HEK293T (cell line): ENCODE measurements around the gene YARS1.
"Not testable (repeated sequence)": the region's sequence is repeated elsewhere in the genome, so short reads cannot be mapped to it uniquely, and the experiment has no call there.

Experiments used
- CTCF ChIA-PET: fragments of 350-600 bp; formaldehyde crosslinking; extraction: SDS; loops from one replicate; lab custom pipeline; 2021; ENCODE audit warnings: antibody characterized with exemption, inconsistent platforms; lab: Yijun Ruan, JAX
- POLR2A ChIA-PET: fragments of 350-600 bp; formaldehyde crosslinking; extraction: SDS; loops from one replicate; lab custom pipeline; 2020; ENCODE audit warnings: antibody characterized with exemption, inconsistent platforms; lab: Yijun Ruan, JAX
- DNase-seq: peaks from one replicate; pipeline ENCODE4 v3.0.0; 2012; ENCODE audit warnings: mixed read lengths; ENCODE audit errors: extremely low spot score
- ARNT ChIP-seq: fragments of 450-650 bp; IDR thresholded peaks from 2 replicates; pipeline ENCODE4 v1.6.1; 2017; ENCODE audit warnings: mild to moderate bottlenecking
- BHLHE40 ChIP-seq: fragments of 450-650 bp; IDR thresholded peaks from 2 replicates; pipeline ENCODE4 v1.6.1; 2016; ENCODE audit warnings: mild to moderate bottlenecking, moderate library complexity, borderline replicate concordance
- CTBP1 ChIP-seq: fragments of 450-650 bp; IDR thresholded peaks from 2 replicates; pipeline ENCODE4 v1.6.1; 2016; ENCODE audit warnings: borderline replicate concordance
- ELF4 ChIP-seq: fragments of 450-650 bp; IDR thresholded peaks from 2 replicates; pipeline ENCODE4 v1.6.1; 2017; ENCODE audit warnings: antibody characterized with exemption
- FOXA1 ChIP-seq: fragments of 450-650 bp; IDR thresholded peaks from 2 replicates; pipeline ENCODE4 v1.6.1; 2016; ENCODE audit warnings: mild to moderate bottlenecking
- FOXK2 ChIP-seq: fragments of 450-650 bp; IDR thresholded peaks from 2 replicates; pipeline ENCODE4 v1.6.1; 2016; ENCODE audit warnings: mild to moderate bottlenecking
- FOXM1 ChIP-seq: fragments of 450-650 bp; IDR thresholded peaks from 2 replicates; pipeline ENCODE4 v1.6.1; 2017; ENCODE audit warnings: mild to moderate bottlenecking, borderline replicate concordance
- HDGF ChIP-seq: fragments of 450-650 bp; IDR thresholded peaks from 2 replicates; pipeline ENCODE4 v1.6.1; 2017; ENCODE audit warnings: antibody characterized with exemption, borderline replicate concordance
- L3MBTL2 ChIP-seq: fragments of 450-650 bp; conservative IDR thresholded peaks from 2 replicates; pipeline ENCODE4 v1.6.1; 2016; ENCODE audit warnings: mild to moderate bottlenecking
- LEF1 ChIP-seq: fragments of 450-650 bp; IDR thresholded peaks from 2 replicates; pipeline ENCODE4 v1.6.1; 2017; ENCODE audit warnings: mild to moderate bottlenecking, borderline replicate concordance
- NFRKB ChIP-seq: fragments of 450-650 bp; IDR thresholded peaks from 2 replicates; pipeline ENCODE4 v1.6.1; 2016; ENCODE audit warnings: mild to moderate bottlenecking, moderate library complexity
- SP1 ChIP-seq: fragments of 450-650 bp; IDR thresholded peaks from 2 replicates; pipeline ENCODE4 v1.6.1; 2017
- SUZ12 ChIP-seq: fragments of 450-650 bp; IDR thresholded peaks from 2 replicates; pipeline ENCODE4 v1.6.1; 2016; ENCODE audit warnings: mild to moderate bottlenecking
- TARDBP ChIP-seq: fragments of 450-650 bp; IDR thresholded peaks from 2 replicates; pipeline ENCODE4 v1.6.1; 2016
- ZNF384 ChIP-seq: fragments of 450-650 bp; IDR thresholded peaks from 2 replicates; pipeline ENCODE4 v1.6.1; 2016
- TF ChIP-seq, protein P1 (sequence below): fragments of 450-650 bp; IDR thresholded peaks from 2 replicates; pipeline ENCODE4 v1.6.1; 2016

YARS1 gene

DNA sequence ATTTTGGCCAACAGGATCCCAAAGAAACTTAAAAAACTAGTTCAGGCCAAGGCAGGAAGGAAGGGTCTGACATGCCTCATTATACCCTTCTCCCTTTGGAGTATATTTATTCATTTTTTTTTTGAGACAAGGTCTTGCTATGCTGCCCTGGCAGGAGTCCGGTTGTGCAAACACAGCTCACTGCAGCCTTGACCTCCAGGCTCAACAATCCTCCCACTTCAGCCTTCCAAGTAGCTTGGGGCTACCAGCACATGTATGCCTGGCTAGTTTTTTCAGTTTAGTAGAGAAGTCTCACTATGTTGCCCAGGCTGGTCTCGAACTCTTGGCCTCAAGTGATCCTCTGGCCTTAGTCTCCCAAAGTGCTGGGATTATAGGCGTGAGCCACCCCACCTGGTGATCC is 5.2 kb downstream of the YARS1 start:
- no peak for DNase-seq
- POLR2A ChIA-PET = no interaction called here
- CTCF ChIA-PET = no interaction called here
- TF ChIP-seq FOXM1 (no peak), HDGF (no peak), ZNF384 (no peak), ARNT (no peak)

DNA sequence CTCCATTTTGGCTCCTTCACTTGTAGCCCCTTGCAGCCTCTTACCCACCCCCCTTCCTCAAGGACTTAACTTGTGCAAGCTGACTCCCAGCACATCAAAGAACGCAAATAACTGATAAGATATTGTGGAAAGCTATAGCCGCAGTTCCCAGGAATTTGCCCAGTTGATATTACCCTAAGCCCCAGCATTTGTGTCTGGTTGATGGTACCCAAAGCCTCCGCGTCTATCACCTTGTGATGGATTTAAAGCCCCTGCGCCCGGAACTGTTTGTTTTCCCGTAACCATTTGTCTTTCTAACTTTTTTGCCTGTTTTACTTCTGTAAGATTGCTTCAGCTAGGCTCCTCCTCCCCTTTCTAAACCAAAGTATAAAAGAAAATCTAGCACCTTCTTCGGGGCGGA is 5.9 kb downstream of the YARS1 start:
- ChIA-PET POLR2A (no interaction called here), CTCF (no interaction called here)
- no peak for TF ChIP-seq CTBP1
- TF ChIP-seq FOXA1 = no peak
- no peak for TF ChIP-seq FOXK2
- no peak for TF ChIP-seq ZNF384
- no peak for TF ChIP-seq BHLHE40
- no peak for DNase-seq

DNA sequence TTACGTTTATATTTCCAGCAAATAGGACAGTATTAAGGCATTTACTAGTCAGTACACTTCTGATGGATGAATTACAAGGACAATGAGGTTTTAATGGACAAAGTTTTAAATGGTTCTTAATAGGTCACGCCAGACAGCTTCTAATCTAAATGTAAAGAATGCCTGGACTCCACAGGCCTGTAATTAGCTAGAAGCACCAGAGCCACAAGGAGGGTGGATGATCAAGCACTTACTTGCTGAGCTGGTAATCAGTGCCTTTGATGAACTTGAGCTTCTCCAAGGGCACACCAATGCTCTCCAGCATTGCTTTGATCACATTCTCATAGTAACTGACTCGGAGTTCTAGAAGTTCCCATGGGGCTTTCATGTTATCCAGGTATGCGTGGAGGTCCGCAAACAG is 6.8 kb downstream of the YARS1 start:
- TF ChIP-seq HDGF = no peak
- no peak for TF ChIP-seq L3MBTL2
- no peak for TF ChIP-seq FOXM1
- no peak for TF ChIP-seq TARDBP
- TF ChIP-seq SP1 = no peak
- no peak for TF ChIP-seq FOXK2
- no peak for TF ChIP-seq ZNF384
- TF ChIP-seq CTBP1 = no peak
- TF ChIP-seq, protein P1, sequence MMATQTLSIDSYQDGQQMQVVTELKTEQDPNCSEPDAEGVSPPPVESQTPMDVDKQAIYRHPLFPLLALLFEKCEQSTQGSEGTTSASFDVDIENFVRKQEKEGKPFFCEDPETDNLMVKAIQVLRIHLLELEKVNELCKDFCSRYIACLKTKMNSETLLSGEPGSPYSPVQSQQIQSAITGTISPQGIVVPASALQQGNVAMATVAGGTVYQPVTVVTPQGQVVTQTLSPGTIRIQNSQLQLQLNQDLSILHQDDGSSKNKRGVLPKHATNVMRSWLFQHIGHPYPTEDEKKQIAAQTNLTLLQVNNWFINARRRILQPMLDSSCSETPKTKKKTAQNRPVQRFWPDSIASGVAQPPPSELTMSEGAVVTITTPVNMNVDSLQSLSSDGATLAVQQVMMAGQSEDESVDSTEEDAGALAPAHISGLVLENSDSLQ = no peak
- no peak for TF ChIP-seq ARNT
- TF ChIP-seq BHLHE40 = no peak
- TF ChIP-seq ELF4 = no peak
- no peak for TF ChIP-seq LEF1
- TF ChIP-seq NFRKB = no peak
- no peak for TF ChIP-seq SUZ12
- TF ChIP-seq FOXA1 = no peak
- POLR2A ChIA-PET = interaction anchor here (0.9 kb wide), 1 partner anchor 159 kb away, joined by 3 read pairs; the partner anchor contains the start of gene RBBP4
- CTCF ChIA-PET = no interaction called here

DNA sequence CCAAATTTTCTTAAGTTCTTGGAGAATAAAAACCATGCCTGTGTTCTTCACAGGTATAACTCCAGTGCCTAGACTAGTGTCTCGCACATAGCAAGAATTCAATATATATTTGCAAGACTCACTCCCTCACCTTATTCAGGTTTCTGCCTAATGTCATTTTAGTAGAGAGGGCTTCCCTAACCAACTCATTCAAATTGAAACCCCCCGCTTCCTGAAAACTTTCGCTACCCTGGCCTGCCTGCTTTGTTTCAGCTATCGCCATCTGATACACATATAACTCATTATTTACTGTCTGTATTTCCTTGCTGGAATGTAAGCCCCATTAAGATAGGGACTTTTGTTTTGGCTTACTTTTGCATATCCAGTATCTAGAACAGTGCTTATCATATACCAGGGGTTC is 8.6 kb downstream of the YARS1 start:
- DNase-seq = no peak

More for the DNA sequence above, 6.8 kb downstream of the YARS1 start:
- DNase-seq = no peak

DNA sequence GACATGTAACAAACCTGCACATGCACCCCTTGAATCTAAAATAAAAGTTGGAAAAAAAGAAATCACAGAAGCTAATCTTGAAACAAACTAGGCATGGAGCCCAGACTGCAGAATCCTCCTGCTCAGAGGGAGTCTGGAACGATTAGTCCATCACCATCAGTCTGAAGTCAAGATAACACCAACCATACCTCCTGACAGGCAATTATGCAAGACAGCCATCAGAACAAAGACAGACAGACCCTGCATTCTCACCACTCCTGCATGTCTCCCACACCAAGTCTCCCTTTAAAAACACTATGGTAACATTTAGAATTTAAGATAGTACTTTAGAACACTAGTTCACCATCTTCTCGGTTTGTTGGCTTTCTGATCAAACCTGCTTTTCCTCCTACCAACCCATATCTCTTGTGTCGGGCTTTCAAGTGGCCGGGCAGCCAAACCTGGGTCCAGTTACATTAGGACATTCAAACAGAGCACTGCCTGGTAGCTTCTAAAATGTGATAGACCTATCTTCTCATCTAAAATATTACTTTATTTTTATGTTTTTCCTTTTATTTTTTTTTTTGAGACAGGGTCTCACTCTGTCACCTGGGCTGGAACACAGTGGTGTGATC is 10.1 kb downstream of the YARS1 start:
- no peak for DNase-seq
- ChIA-PET CTCF (no interaction called here), POLR2A (no interaction called here)
- TF ChIP-seq FOXA1 (no peak), LEF1 (no peak), TARDBP (no peak), SUZ12 (no peak), ZNF384 (no peak), ELF4 (no peak), CTBP1 (no peak), FOXK2 (no peak), NFRKB (no peak), FOXM1 (no peak), L3MBTL2 (no peak), SP1 (no peak), ARNT (no peak), BHLHE40 (no peak), HDGF (no peak)
- TF ChIP-seq, protein P1 = no peak

More for the DNA sequence above, 8.6 kb downstream of the YARS1 start:
- ChIA-PET POLR2A (no interaction called here), CTCF (no interaction called here)
- TF ChIP-seq FOXM1 (no peak), NFRKB (no peak), FOXA1 (no peak), FOXK2 (no peak), BHLHE40 (no peak), TARDBP (no peak), LEF1 (no peak), SUZ12 (no peak), ELF4 (no peak), ARNT (no peak), SP1 (no peak), CTBP1 (no peak), L3MBTL2 (no peak), HDGF (no peak), ZNF384 (no peak)
- TF ChIP-seq, protein P1 = no peak

DNA sequence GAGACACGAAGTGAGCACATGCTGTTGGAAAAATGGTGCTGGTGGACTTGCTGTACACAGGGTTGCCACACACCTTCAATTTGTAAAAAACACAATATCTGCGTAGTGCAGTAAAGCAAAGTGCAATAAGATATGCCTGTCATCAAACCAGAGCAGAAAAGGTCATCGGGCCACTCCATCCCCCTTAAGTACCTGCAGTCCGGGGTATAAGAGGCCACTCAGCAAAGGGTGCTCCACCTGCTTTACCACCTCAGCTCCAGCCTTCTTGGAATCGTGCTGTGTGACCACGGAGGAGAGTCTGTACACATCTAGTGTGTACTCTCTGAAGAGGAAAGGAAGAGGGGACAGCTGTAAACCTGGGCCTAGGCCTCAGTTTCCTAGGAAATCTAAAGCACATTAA is 10.9 kb downstream of the YARS1 start:
- CTCF ChIA-PET = no interaction called here
- POLR2A ChIA-PET = no interaction called here
- TF ChIP-seq FOXM1 = no peak
- no peak for TF ChIP-seq SUZ12
- no peak for DNase-seq

DNA sequence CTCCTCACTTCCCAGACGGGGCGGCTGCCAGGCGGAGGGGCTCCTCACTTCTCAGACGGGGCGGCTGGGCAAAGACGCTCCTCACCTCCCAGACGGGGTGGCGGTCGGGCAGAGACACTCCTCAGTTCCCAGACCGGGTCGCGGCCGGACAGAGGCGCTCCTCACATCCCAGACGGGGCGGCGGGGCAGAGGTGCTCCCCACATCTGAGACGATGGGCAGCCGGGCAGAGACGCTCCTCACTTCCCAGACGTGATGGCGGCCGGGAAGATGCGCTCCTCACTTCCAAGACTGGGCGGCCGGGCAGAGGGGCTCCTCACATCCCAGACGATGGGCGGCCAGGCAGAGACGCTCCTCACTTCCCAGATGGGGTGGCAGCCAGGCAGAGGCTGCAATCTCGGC is 12.7 kb downstream of the YARS1 start:
- DNase-seq, CTCF ChIA-PET, POLR2A ChIA-PET: not testable (repeated sequence)
